Activated T-helper 9 cell treated with anti-CD3 and anti-CD28 coated beads, Interleukin-2, amount 50 U/mL, for 16 hours (primary cell): Measurements from ENCODE around the gene TMTC4.
A peak's percentile ranks its signal among the peaks of the same experiment; 100 is the strongest.
"Not testable (repeated sequence)": the region's sequence is repeated elsewhere in the genome, so short reads cannot be mapped to it uniquely, and the experiment has no call there.

ENCODE experiments used
- DNase-seq: peaks from one replicate; pipeline ENCODE4 v3.0.0-alpha.2; 2020; ENCODE audit warnings: low read depth

Gene TMTC4

GRCh38 chr13:100581504-100581903, 93.1 kb downstream of the TMTC4 start:
- DNase-seq, result no peak

- no peak for DNase-seq
Measured at GRCh38 chr13:100581030-100581429, 93.6 kb downstream of the TMTC4 start.

- no peak for DNase-seq
Measured at GRCh38 chr13:100580045-100580444, 94.5 kb downstream of the TMTC4 start.

- not testable (repeated sequence) for DNase-seq
Measured at GRCh38 chr13:100577239-100577638, 97.4 kb downstream of the TMTC4 start.

GRCh38 chr13:100573121-100573520, 101.5 kb downstream of the TMTC4 start:
- DNase-seq, result peak; percentile 65

GRCh38 chr13:100566543-100566942, 108.1 kb downstream of the TMTC4 start:
- DNase-seq, result no peak

GRCh38 chr13:100565286-100565685, 109.3 kb downstream of the TMTC4 start:
- no peak for DNase-seq

GRCh38 chr13:100564444-100565223, 110.0 kb downstream of the TMTC4 start:
- no peak for DNase-seq

- no peak for DNase-seq
Measured at GRCh38 chr13:100563779-100564178, 110.8 kb downstream of the TMTC4 start.

GRCh38 chr13:100561599-100562204, 112.9 kb downstream of the TMTC4 start:
- DNase-seq, result no peak

GRCh38 chr13:100561158-100561499, 113.5 kb downstream of the TMTC4 start:
- no peak for DNase-seq

GRCh38 chr13:100560498-100561157, 114.0 kb downstream of the TMTC4 start:
- no peak for DNase-seq

GRCh38 chr13:100559886-100560285, 114.7 kb downstream of the TMTC4 start:
- no peak for DNase-seq
